ENCODE measurements around the gene NUDCD3. TPM values are rescaled to one million over a fixed set of nuclear protein-coding genes. Genes with fewer than 3 reads are reported as not detected.
"Not testable (repeated sequence)": the region's sequence is repeated elsewhere in the genome, so short reads cannot be mapped to it uniquely, and the experiment has no call there.

The NUDCD3 gene
- total and polyA plus RNA-seq, 4 donors, result 15.4 to 30.7 (median 24.3) TPM

DNA sequence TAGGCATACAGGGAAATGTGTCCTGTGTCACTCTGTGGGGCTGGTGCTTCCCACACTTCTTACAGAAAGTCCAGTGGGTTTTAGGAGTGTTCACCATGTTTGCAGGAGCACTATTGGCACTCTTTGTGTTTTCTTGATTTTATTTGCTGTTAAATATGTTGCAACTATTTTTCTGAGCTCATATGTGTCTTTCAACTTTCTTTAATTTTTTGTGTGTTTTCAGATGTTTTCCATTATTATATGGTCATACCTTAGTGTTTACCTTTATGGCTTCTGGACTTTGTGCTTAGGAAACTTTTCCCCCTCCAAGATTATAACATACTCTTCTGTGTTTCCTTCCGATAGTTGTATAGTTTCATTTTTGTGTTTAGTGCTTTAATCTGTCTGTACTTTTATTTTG lies 20.8 kb upstream of the NUDCD3 start (continued):
- TF ChIP-seq, protein P1, sequence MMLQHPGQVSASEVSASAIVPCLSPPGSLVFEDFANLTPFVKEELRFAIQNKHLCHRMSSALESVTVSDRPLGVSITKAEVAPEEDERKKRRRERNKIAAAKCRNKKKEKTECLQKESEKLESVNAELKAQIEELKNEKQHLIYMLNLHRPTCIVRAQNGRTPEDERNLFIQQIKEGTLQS (IDR thresholded peaks at IDR 0.05), result no peak
- TF ChIP-seq RXRA (IDR thresholded peaks at IDR 0.05), result no peak

- DNase-seq (ENCODE audit: low spot score), result no peak
- TF ChIP-seq JUND (IDR thresholded peaks at IDR 0.05) (no peak), FOXA2 (IDR thresholded peaks at IDR 0.05) (no peak), MAX (IDR thresholded peaks at IDR 0.05) (no peak), REST (IDR thresholded peaks at IDR 0.05) (no peak), YY1 (IDR thresholded peaks at IDR 0.05) (no peak), RXRA (IDR thresholded peaks at IDR 0.05) (no peak), HNF4G (IDR thresholded peaks at IDR 0.05) (no peak), HNF4A (conservative IDR thresholded peaks at IDR 0.05) (no peak)
- TF ChIP-seq, protein P1 (IDR thresholded peaks at IDR 0.05), result no peak
Observed at GRCh38 chr7:44508328-44509030, 18.0 kb upstream of the NUDCD3 start.

GRCh38 chr7:44506592-44507288 lies 16.3 kb upstream of the NUDCD3 start:
- H3K9me3 ChIP-seq (ENCODE audit: control insufficient read depth in 4 of 4, low read length in 3 of 4), result not testable (repeated sequence)
- WGBS, result 84% methylated on average over 3 of the region's 3 CpGs

More at GRCh38 chr7:44508328-44509030, 18.0 kb upstream of the NUDCD3 start:
- H3K4me3 ChIP-seq (ENCODE audit: low read depth in 1 of 3, low read length in 3 of 3), result no peak overlapping the region
- H3K36me3 ChIP-seq (ENCODE audit: control insufficient read depth in 4 of 4, insufficient read depth in 3 of 4, low read depth in 1 of 4, low read length in 3 of 4), result peaks cover under 1 to 9% (median 7%) of the 10 kb centered on the region in 4 donors
- no peaks in the 10 kb centered on the region for H3K4me1 ChIP-seq (ENCODE audit: control insufficient read depth in 4 of 4, insufficient read depth in 4 of 4, low read length in 3 of 4)
- no peak overlapping the region for H3K27ac ChIP-seq (ENCODE audit: low read depth in 1 of 2, low read length in 2 of 2)
- no peak overlapping the region for H3K9ac ChIP-seq (ENCODE audit: low read depth in 1 of 2, low read length in 2 of 2)
- H3K9me3 ChIP-seq (ENCODE audit: control insufficient read depth in 4 of 4, low read length in 3 of 4), result no peaks in the 10 kb centered on the region
- no peaks in the 10 kb centered on the region for H3K27me3 ChIP-seq (ENCODE audit: control insufficient read depth in 4 of 4, insufficient read depth in 4 of 4, low read length in 3 of 4)
- 71% methylated on average over 2 of the region's 2 CpGs for WGBS

GRCh38 chr7:44505595-44505994 lies 15.1 kb upstream of the NUDCD3 start:
- Histone ChIP-seq H3K4me1 (ENCODE audit: control insufficient read depth in 4 of 4, insufficient read depth in 4 of 4, low read length in 3 of 4) (no peaks in the 10 kb centered on the region), H3K4me3 (ENCODE audit: low read depth in 1 of 3, low read length in 3 of 3) (no peak overlapping the region), H3K9me3 (ENCODE audit: control insufficient read depth in 4 of 4, low read length in 3 of 4) (no peaks in the 10 kb centered on the region), H3K9ac (ENCODE audit: low read depth in 1 of 2, low read length in 2 of 2) (no peak overlapping the region), H3K27ac (ENCODE audit: low read depth in 1 of 2, low read length in 2 of 2) (no peak overlapping the region), H3K36me3 (ENCODE audit: control insufficient read depth in 4 of 4, insufficient read depth in 3 of 4, low read depth in 1 of 4, low read length in 3 of 4) (no peaks in the 10 kb centered on the region), H3K27me3 (ENCODE audit: control insufficient read depth in 4 of 4, insufficient read depth in 4 of 4, low read length in 3 of 4) (no peaks in the 10 kb centered on the region)
- DNase-seq (ENCODE audit: low spot score), result no peak
- 71% methylated on average over 3 of the region's 3 CpGs for WGBS
- no peak for TF ChIP-seq TAF1 (conservative IDR thresholded peaks at IDR 0.05)
- TF ChIP-seq YY1 (IDR thresholded peaks at IDR 0.05), result no peak
- TF ChIP-seq, protein P1 (IDR thresholded peaks at IDR 0.05), result no peak
- TF ChIP-seq RXRA (IDR thresholded peaks at IDR 0.05), result no peak
- TF ChIP-seq SP1 (IDR thresholded peaks at IDR 0.05), result no peak
- TF ChIP-seq REST (IDR thresholded peaks at IDR 0.05), result no peak
- no peak for TF ChIP-seq ZBTB33 (IDR thresholded peaks at IDR 0.05)
- TF ChIP-seq EGR1 (IDR thresholded peaks at IDR 0.05; ENCODE audit: low read depth in 2 of 2), result no peak

More at GRCh38 chr7:44506592-44507288, 16.3 kb upstream of the NUDCD3 start:
- H3K36me3 ChIP-seq (ENCODE audit: control insufficient read depth in 4 of 4, insufficient read depth in 3 of 4, low read depth in 1 of 4, low read length in 3 of 4); H3K9ac ChIP-seq (ENCODE audit: low read depth in 1 of 2, low read length in 2 of 2); H3K27me3 ChIP-seq (ENCODE audit: control insufficient read depth in 4 of 4, insufficient read depth in 4 of 4, low read length in 3 of 4); H3K4me1 ChIP-seq (ENCODE audit: control insufficient read depth in 4 of 4, insufficient read depth in 4 of 4, low read length in 3 of 4); H3K27ac ChIP-seq (ENCODE audit: low read depth in 1 of 2, low read length in 2 of 2); H3K4me3 ChIP-seq (ENCODE audit: low read depth in 1 of 3, low read length in 3 of 3); DNase-seq (ENCODE audit: low spot score): not testable (repeated sequence)

Data from liver (tissue), 9 donors.